HG02642 (cell line): ENCODE results near the gene OR6K3.
"Not testable (repeated sequence)": the region's sequence is repeated elsewhere in the genome, so short reads cannot be mapped to it uniquely, and the experiment has no call there.

Source experiments
- ATAC-seq: cut with Tn5 transposase; IDR thresholded peaks from one replicate; pipeline ENCODE4 v1.9.1; 2021; ENCODE audit warnings: mild to moderate bottlenecking; ENCODE audit not compliant: unreplicated experiment, poor library complexity

OR6K3 gene

DNA sequence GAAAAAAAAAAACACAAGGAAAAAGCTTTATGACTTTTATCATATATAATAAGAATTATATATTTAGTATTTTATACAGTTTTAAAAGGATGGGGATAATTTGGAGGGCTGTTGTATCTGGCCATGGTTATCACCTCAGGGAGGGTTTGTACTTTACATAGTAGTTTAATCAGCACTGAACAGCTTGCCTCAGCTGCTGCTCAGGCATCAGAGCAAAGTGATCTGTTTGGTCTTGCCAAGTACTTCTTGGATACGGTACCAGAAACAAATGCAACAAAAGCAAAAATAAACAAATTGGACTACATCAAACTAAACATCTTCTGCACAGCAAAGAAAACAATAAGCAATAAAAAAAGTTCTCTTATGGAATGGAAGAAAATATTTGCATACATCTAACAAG is 31.4 kb downstream of the OR6K3 start:
- no peak for ATAC-seq

DNA sequence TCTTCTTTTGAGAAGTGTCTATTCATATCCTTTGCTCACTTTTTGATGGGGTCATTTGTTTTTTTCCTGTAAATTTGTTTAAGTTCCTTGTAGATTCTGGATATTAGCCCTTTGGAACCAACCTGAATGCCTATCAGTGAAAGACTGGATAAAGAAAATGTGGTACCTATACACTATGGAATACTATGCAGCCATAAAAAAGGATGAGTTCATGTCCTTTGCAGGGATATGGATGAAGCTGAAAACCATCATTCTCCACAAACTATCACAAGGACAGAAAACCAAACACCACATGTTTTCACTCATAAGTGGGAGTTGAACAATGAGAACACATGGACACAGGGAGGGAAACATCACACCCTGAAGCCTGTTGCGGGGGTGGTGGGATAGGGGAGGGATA is 32.2 kb downstream of the OR6K3 start:
- ATAC-seq, result not testable (repeated sequence)

DNA sequence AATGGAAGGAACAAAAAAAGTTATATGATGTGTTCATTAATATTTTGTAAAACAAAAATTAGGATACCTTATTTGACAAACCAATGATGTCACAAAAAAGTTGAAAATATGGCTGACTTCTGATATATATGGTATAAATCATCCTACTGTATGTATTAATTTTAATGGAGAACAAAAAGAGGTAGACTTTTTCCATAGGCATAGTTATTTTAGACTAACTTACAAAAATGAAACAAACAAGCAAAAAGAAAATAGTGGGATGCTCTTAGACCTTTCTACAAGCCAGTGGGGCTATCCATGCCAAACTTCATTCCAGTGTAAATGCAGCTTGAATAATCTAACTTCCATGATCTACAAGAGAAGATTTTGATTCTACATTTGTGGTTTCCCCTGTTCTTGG is 33.5 kb downstream of the OR6K3 start:
- ATAC-seq, result no peak

DNA sequence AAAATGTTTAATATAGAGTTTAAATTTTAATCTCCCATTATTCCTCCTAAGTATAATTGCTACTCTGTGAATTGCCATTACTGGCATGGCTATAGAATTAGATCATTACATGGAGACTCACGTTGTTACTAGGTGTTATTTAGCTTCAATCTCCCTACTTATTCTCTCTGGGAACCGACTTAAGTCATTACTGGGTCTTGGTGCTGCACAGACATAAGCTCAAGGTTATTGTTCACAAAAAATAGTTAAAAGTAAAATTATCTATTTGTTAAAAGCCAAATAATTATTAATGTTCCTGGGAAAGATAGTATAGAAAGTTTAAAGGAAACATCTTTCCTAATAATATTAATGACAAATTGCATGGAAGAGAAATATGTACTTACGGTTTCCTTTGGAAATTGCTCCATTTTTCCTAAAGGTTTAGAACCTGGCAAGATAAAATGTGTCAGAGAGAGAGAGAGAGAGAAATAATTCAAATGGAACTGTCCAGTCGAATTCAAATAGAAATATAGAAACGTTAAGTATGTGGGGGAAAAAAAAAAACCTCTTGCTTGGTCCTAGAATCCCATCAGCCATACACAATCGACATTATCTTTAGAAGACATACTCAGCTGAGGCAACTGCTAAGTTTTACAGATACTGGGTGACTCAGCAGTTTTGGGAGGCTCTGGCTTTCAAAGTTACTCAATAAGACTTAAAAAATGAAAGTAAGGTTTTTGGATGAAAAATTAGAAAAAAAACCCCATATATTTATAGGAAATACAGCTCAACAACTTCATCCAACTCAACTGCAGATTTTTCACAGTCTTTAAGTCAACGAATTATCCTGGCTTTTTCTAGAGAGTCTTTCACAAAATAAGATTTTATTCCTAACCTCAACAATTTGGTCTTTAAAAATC is 34.2 kb downstream of the OR6K3 start, which contains the start of gene SPTA1:
SPTA1 (minus strand) TSS at position 605 of the 899 bp plus-strand sequence; CDS start at position 407, 198 bp downstream.
- no peak for ATAC-seq

DNA sequence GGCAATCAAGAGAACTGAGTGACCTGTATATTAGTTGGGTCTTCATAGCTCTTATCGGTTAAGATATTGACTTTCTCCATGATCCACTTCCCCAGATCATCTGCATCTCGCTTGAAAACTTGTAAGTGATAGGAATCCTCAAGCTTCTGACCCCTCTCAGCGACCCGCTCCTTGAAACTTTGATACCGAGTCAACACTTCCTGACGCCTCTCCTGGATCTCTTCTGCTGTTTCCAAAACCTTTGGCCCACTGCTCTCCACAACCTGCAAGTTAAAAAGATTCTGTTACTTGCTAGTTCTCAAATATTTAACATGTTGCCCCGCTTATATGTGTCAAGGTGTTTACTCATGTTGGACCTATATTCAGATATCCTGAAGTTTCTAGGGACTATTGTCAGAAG is 35.4 kb downstream of the OR6K3 start:
- ATAC-seq, result no peak

DNA sequence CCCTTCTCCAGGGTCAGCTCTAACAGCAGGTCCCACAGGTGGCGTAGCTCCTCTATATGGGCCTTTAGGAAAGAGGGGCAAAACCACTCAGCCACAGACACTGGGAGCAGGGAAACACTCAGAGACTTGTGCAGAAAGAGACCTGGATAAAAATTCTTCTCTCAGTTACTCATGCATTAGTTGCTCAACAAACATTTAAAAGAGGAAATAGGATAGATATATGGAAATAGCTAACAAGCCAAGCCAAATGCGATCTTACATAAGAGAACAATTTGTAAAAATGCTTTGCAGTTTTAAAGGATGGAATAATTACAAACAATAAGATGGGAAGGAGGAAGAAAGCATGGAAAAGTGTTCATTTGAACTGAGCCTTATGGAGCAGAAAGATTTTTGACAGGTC is 38.9 kb downstream of the OR6K3 start:
- no peak for ATAC-seq

DNA sequence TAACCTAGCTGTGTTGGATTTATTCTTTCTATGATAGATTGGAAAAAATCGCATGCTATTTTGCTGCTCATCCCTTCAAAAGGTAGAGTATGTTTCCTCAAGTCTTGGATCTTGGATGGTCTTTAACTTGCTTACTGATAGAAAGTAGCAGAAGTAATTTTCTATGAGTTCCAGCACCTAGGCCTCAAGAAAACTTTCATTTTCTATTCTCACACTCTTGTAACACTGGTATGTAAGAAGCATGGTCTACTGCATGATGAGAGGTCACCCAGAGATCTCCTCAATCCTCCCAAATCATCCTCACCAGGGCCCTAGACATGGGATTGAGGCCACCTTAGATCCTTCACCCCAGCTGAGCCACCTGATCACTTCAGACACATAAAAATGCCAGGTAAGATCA is 41.2 kb downstream of the OR6K3 start:
- ATAC-seq, result no peak

DNA sequence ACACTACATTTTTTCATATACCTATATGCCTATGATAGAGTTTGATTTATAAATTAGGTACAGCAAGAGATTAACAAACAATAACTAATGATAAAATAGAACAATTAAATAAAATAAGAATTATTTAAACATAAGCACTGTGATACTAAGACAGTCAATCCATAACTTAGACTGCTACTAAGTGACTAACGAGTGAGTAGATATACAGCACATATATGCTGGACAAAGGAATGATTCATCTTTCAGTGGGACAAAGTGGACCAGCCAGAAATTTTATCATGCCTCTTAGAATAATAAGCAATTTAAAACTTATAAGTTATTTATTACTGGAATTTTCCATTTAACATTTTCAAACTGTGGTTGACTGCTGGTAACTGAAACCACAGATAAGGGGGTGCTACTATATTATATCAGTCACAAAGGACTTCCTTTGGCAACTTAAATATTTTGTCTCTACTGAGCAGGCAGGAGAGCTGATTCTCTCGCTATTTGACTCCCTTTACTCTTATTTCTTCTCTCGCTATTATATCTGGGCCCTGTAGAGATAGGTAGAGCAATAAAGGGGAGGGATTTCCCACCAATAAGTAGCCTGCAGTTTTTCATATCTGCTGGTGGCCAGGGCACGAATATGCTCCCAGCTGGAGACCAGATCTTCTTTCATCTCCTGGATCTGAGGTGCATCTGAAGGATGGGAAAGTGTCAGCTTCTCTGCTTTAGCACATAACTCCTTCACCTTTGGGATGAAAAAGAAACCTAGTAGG is 44.8 kb downstream of the OR6K3 start:
- no peak for ATAC-seq

DNA sequence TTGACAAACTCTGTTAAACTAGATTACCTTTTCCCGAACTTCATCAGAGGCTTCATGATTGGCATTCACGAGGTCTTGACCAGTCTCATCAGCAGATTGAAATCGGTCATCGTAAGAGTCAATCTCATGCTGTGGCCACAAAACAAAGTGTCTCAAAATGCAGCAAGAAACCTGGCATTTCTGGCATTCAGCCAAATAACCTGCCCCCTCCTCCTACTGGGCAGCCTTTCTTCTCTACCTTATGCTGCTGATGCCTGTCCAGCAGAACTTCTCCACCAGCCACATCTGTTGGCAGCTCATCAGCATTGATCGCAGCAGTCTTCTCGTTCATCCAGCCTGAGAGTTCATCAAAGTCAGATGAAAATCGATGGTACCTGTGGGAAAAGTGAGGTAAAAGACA is 46.2 kb downstream of the OR6K3 start:
- ATAC-seq, result no peak
